VCaP (cell line): Measurements from ENCODE around the gene GNA12.

Experiments
- H3K27ac ChIP-seq: fragments of 450-650 bp; 2 replicates; pipeline ENCODE4 v1.5.1; 2017
- TF ChIP-seq, protein P1 (sequence below): fragments of 450-650 bp; conservative IDR thresholded peaks from 2 replicates; pipeline ENCODE4 v1.5.1; 2017; ENCODE audit warnings: mild to moderate bottlenecking, moderate library complexity

GNA12 gene

GRCh38 chr7:2757904-2758672, 86.0 kb downstream of the GNA12 start:
- peak overlapping the region; percentile 14; the same call in 1 of the 2 replicates for H3K27ac ChIP-seq
- TF ChIP-seq, protein P1, sequence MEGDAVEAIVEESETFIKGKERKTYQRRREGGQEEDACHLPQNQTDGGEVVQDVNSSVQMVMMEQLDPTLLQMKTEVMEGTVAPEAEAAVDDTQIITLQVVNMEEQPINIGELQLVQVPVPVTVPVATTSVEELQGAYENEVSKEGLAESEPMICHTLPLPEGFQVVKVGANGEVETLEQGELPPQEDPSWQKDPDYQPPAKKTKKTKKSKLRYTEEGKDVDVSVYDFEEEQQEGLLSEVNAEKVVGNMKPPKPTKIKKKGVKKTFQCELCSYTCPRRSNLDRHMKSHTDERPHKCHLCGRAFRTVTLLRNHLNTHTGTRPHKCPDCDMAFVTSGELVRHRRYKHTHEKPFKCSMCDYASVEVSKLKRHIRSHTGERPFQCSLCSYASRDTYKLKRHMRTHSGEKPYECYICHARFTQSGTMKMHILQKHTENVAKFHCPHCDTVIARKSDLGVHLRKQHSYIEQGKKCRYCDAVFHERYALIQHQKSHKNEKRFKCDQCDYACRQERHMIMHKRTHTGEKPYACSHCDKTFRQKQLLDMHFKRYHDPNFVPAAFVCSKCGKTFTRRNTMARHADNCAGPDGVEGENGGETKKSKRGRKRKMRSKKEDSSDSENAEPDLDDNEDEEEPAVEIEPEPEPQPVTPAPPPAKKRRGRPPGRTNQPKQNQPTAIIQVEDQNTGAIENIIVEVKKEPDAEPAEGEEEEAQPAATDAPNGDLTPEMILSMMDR = no peak

DNA sequence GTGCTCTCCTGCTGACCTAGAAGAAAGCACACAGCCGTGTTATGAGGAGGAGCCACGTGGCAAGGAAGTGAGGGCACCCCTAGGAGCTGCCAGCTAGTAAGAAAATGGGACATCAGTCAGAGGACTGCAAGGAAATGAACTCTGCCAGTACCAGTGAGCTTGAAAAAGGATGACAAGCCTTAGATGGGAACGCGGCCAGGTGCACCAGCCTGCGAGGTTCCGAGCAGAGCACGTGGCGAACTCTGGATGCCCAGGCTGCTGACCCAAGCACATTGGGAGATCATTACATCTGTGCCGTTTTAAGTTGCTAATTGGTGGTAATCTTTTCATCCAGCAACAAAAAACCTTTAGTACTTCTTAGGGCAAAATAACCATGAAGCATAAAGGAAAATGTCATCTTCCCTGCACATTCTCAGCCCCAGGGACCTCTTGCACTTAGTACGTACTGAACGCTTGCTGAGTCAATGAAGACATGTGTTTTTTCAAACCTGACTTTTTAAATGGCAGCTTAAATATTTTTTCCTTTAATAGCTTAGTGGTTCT, 86.7 kb downstream of the GNA12 start:
- peak overlapping the region; percentile 14; the same call in 1 of the 2 replicates for H3K27ac ChIP-seq

DNA sequence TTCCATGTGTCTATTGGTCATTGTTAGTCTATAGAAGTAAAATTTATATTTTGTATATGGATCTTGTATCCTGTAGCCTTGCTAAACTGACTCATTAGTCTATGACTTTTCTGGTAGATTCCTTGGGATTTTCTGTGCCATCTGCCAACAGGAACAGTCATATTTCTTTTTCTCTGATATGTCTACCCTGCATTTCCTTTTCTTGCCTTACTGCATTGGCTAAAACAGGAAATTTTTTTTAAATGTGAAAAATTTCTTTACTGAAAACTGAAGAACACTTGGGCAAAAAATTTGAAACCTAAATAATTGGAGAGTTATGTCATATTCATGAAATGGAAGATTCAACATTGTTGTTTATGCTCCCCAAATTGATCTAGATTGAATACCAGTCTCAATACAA, 88.6 kb downstream of the GNA12 start:
- H3K27ac ChIP-seq = no peak overlapping the region
- TF ChIP-seq, protein P1 = no peak

More for the DNA sequence above, 86.7 kb downstream of the GNA12 start:
- TF ChIP-seq, protein P1 = no peak

DNA sequence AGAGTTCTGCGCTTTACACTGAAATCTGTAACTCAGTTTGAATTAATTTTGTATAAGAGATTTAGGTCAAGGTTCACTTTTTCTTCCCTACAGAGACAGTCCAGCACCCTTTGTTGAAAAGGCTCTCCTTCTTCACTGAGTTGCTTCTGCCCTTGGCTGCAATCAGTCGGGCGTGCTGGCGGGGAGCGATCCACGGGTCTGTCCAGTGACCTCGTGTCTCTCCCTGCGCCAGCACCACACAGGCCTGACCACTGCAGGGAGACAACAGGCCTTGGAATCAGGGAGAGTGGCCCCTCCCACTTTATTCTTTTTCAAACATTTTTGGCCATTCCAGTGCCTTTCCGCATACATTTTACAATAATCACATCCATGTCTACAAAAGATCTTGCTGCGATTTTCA, 89.2 kb downstream of the GNA12 start:
- no peak overlapping the region for H3K27ac ChIP-seq

GRCh38 chr7:2754086-2754485, 90.0 kb downstream of the GNA12 start:
- TF ChIP-seq, protein P1 = no peak
- no peak overlapping the region for H3K27ac ChIP-seq

More for the DNA sequence above, 89.2 kb downstream of the GNA12 start:
- TF ChIP-seq, protein P1 = no peak

DNA sequence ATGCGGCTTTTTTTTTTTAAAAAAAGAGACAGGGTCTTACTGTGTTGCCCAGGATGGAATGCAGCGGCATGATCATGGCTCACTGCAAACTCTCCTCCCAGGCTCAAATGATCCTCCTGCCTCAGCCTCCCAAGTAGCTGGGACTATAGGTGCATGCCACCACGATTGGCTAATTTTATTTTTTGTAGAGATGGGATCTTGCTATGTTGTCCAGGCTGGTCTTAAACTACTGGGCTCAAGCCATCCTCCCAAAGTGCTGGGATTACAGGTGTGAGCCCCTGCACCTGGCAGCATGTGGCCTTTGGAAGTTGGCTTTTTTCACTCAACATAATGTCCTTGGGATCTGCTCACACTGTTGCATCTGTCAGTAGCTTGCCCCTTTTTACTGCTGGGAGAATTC, 91.0 kb downstream of the GNA12 start:
- peak overlapping the region; percentile 49; the same call in 1 of the 2 replicates for H3K27ac ChIP-seq
- TF ChIP-seq, protein P1 = no peak

DNA sequence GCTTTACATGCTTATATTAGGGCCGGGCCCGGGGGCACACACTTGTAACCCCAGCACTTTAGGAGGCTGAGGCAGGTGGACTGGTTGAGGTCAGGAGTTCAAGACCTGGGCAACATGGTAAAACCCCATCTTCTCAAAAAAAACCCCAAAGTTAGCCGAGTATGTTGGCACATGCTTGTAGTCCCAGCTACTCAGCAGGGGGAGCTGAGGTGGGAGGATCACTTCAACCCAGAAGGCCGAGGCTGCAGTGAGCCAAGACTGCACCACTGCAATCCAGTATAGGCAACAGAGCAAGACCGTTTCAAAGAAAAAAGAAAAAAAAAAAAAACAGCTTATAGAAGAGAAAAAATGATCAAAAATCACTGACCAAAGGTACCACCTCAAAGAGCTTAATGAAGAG, 93.0 kb downstream of the GNA12 start:
- no peak overlapping the region for H3K27ac ChIP-seq
- TF ChIP-seq, protein P1 = no peak
